Measurements from ENCODE around the gene GNE.

DNA sequence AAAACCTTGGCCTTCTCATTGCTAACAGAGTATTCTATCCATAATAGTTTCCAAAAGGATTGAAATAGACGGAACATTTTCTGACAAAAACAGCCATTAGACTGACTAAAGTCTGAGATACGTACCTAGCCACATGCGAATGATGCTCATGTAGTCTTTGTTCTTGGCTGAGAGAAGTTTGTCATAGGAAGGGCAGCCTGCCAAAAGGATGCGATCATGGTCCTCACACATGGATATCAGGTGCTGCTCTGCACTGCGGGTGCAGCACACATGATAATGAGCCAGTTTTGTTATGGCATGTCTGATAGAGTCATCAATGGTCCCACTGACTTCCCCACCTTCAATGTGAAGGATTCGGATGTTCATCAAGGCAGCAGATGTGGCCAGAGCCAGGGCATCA is 12.3 kb downstream of the GNE start:
- TF ChIP-seq, protein P1, sequence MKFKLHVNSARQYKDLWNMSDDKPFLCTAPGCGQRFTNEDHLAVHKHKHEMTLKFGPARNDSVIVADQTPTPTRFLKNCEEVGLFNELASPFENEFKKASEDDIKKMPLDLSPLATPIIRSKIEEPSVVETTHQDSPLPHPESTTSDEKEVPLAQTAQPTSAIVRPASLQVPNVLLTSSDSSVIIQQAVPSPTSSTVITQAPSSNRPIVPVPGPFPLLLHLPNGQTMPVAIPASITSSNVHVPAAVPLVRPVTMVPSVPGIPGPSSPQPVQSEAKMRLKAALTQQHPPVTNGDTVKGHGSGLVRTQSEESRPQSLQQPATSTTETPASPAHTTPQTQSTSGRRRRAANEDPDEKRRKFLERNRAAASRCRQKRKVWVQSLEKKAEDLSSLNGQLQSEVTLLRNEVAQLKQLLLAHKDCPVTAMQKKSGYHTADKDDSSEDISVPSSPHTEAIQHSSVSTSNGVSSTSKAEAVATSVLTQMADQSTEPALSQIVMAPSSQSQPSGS (IDR thresholded peaks at IDR 0.05; ENCODE audit: low read length) = no peak
- TF ChIP-seq CEBPB (IDR thresholded peaks at IDR 0.05; ENCODE audit: borderline replicate concordance in 1 of 2, low read depth in 2 of 2, low read length in 2 of 2) (no peak), ZNF687 (IDR thresholded peaks at IDR 0.05) (no peak), MAX (IDR thresholded peaks at IDR 0.05; ENCODE audit: low read depth, low read length) (no peak), CHD2 (IDR thresholded peaks at IDR 0.05; ENCODE audit: borderline replicate concordance, low read depth, low read length) (no peak), HDAC2 (IDR thresholded peaks at IDR 0.05) (no peak), POLR2A (IDR thresholded peaks at IDR 0.05; ENCODE audit: low read depth, low read length) (no peak), EZH2 (IDR thresholded peaks at IDR 0.05; ENCODE audit: borderline replicate concordance, control insufficient read depth, low read depth, low read length) (no peak), SRF (IDR thresholded peaks at IDR 0.05; ENCODE audit: low read depth in 2 of 2, low read length in 2 of 2) (no peak), FOXM1 (IDR thresholded peaks at IDR 0.05; ENCODE audit: low read depth, low read length) (no peak), EP300 (IDR thresholded peaks at IDR 0.05; ENCODE audit: borderline replicate concordance in 1 of 2, control insufficient read depth in 1 of 2, low read depth in 2 of 2, low read length in 2 of 2) (no peak), POLR2AphosphoS2 (IDR thresholded peaks at IDR 0.05; ENCODE audit: low read depth, low read length) (no peak)
- TF ChIP-seq, protein P2, sequence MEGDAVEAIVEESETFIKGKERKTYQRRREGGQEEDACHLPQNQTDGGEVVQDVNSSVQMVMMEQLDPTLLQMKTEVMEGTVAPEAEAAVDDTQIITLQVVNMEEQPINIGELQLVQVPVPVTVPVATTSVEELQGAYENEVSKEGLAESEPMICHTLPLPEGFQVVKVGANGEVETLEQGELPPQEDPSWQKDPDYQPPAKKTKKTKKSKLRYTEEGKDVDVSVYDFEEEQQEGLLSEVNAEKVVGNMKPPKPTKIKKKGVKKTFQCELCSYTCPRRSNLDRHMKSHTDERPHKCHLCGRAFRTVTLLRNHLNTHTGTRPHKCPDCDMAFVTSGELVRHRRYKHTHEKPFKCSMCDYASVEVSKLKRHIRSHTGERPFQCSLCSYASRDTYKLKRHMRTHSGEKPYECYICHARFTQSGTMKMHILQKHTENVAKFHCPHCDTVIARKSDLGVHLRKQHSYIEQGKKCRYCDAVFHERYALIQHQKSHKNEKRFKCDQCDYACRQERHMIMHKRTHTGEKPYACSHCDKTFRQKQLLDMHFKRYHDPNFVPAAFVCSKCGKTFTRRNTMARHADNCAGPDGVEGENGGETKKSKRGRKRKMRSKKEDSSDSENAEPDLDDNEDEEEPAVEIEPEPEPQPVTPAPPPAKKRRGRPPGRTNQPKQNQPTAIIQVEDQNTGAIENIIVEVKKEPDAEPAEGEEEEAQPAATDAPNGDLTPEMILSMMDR (IDR thresholded peaks at IDR 0.05 in 2 of 3, conservative IDR thresholded peaks at IDR 0.05 in 1 of 3; ENCODE audit: control insufficient read depth in 2 of 3, extremely low read depth in 1 of 3, insufficient read depth in 1 of 3, low read depth in 3 of 3, low read length in 3 of 3) = no peak

All from GM12878 (cell line).